Measurements from ENCODE around the gene OR6C70. TPM values are rescaled to one million over a fixed set of nuclear protein-coding genes. Genes with fewer than 3 reads are reported as not detected.
"Not testable (repeated sequence)": the region's sequence is repeated elsewhere in the genome, so short reads cannot be mapped to it uniquely, and the experiment has no call there.

Gene OR6C70
- polyA plus RNA-seq, 2 of the 4 experiments (the other 2 are of a cell fraction): not detected

DNA sequence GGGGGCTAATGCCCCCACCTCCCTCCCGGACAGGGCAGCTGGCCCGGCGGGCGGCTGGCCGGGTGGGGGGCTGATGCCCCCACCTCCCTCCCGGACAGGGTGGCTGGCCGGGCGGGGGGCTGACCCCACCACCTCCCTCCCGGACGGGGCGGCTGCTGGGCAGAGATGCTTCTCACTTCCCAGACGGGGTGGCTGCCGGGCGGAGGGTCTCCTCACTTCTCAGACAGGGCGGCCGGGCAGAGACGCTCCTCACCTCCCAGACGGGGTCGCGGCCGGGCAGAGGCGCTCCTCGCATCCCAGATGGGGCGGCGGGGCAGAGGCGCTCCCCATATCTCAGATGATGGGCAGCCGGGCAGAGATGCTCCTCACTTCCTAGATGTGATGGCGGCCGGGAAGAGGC lies 9.2 kb upstream of the OR6C70 start:
- CTCF ChIA-PET; H3K9me3 ChIP-seq; POLR2A ChIA-PET; FAIRE-seq; DNase-seq (ENCODE audit: low read depth in 1 of 2, low spot score in 1 of 2); H3K4me3 ChIP-seq; H3K27ac ChIP-seq; H3K4me1 ChIP-seq; H3K4me2 ChIP-seq; ATAC-seq: not testable (repeated sequence)
- 88% methylated on average over 8 of the region's 29 CpGs for WGBS (ENCODE audit: missing lambda C conversion rate)

- H3K4me2 ChIP-seq: no peak overlapping the region
- H3K4me1 ChIP-seq: no peaks in the 10 kb centered on the region
- H3K27ac ChIP-seq: no peak overlapping the region
- no peak overlapping the region for H3K4me3 ChIP-seq
- TF ChIP-seq PHF8 (IDR thresholded peaks at IDR 0.05; ENCODE audit: borderline replicate concordance, low read depth) (no peak), EP300 (IDR thresholded peaks at IDR 0.05) (no peak), ZC3H11A (IDR thresholded peaks at IDR 0.05) (no peak), KDM5A (IDR thresholded peaks at IDR 0.05) (no peak), TP53 (CRISPR knock-in tag; IDR thresholded peaks at IDR 0.05) (no peak), CEBPB (IDR thresholded peaks at IDR 0.05) (no peak), MAFK (IDR thresholded peaks at IDR 0.05; ENCODE audit: partially characterized antibody) (no peak), MAZ (IDR thresholded peaks at IDR 0.05; ENCODE audit: borderline replicate concordance, low read depth, low read length) (no peak), FOSB (CRISPR knock-in tag; IDR thresholded peaks at IDR 0.05) (no peak), JUN (IDR thresholded peaks at IDR 0.05) (no peak), SREBF2 (IDR thresholded peaks at IDR 0.05) (no peak)
- TF ChIP-seq, protein P1, sequence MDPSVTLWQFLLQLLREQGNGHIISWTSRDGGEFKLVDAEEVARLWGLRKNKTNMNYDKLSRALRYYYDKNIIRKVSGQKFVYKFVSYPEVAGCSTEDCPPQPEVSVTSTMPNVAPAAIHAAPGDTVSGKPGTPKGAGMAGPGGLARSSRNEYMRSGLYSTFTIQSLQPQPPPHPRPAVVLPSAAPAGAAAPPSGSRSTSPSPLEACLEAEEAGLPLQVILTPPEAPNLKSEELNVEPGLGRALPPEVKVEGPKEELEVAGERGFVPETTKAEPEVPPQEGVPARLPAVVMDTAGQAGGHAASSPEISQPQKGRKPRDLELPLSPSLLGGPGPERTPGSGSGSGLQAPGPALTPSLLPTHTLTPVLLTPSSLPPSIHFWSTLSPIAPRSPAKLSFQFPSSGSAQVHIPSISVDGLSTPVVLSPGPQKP (IDR thresholded peaks at IDR 0.05; ENCODE audit: low read depth, low read length): no peak
- TF ChIP-seq, protein P2, sequence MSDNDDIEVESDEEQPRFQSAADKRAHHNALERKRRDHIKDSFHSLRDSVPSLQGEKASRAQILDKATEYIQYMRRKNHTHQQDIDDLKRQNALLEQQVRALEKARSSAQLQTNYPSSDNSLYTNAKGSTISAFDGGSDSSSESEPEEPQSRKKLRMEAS (IDR thresholded peaks at IDR 0.05): no peak
- FAIRE-seq (no peak), ATAC-seq (no peak), DNase-seq (ENCODE audit: low read depth in 1 of 2, low spot score in 1 of 2) (no peak)
- POLR2A ChIA-PET: no interaction called here
- H3K9me3 ChIP-seq: no peaks in the 10 kb centered on the region
- WGBS (ENCODE audit: missing lambda C conversion rate): 2% methylated on average over 1 of the region's 1 CpG
- CTCF ChIA-PET: no interaction called here
These were observed 2.3 kb upstream of the OR6C70 start for GRCh38 chr12:55472264-55472663.

- no peaks in the 10 kb centered on the region for H3K9me3 ChIP-seq
- DNase-seq (ENCODE audit: low read depth in 1 of 2, low spot score in 1 of 2) (no peak), ATAC-seq (no peak), FAIRE-seq (no peak)
- no peak overlapping the region for H3K27ac ChIP-seq
- H3K4me2 ChIP-seq: no peak overlapping the region
- H3K4me1 ChIP-seq: no peaks in the 10 kb centered on the region
- WGBS (ENCODE audit: missing lambda C conversion rate): 3% methylated on average over 2 of the region's 2 CpGs
- POLR2A ChIA-PET: no interaction called here
- TF ChIP-seq HOXB5 (CRISPR knock-in tag; IDR thresholded peaks at IDR 0.05): no peak
- H3K4me3 ChIP-seq: no peak overlapping the region
- CTCF ChIA-PET: no interaction called here
These were observed 647 bp downstream of the OR6C70 start for GRCh38 chr12:55469291-55469690.

GRCh38 chr12:55467836-55468235 lies 2.1 kb downstream of the OR6C70 start:
- ChIA-PET CTCF (no interaction called here), POLR2A (no interaction called here)
- FAIRE-seq: peak; percentile 13
- no peak overlapping the region for H3K27ac ChIP-seq
- H3K4me1 ChIP-seq: no peaks in the 10 kb centered on the region
- no peak overlapping the region for H3K4me3 ChIP-seq
- no peak overlapping the region for H3K4me2 ChIP-seq
- H3K9me3 ChIP-seq: no peaks in the 10 kb centered on the region
- WGBS (ENCODE audit: missing lambda C conversion rate): 1% methylated on average over 2 of the region's 2 CpGs
- ATAC-seq: no peak
- DNase-seq (ENCODE audit: low read depth in 1 of 2, low spot score in 1 of 2): no peak
- TF ChIP-seq MAZ (IDR thresholded peaks at IDR 0.05; ENCODE audit: borderline replicate concordance, low read depth, low read length) (no peak), RARB (CRISPR knock-in tag; IDR thresholded peaks at IDR 0.05) (no peak), RFX5 (IDR thresholded peaks at IDR 0.05) (no peak), CHD4 (IDR thresholded peaks at IDR 0.05; ENCODE audit: borderline replicate concordance) (no peak), CBX8 (IDR thresholded peaks at IDR 0.05) (no peak), HOXA7 (CRISPR knock-in tag; IDR thresholded peaks at IDR 0.05) (no peak), RAD21 (conservative IDR thresholded peaks at IDR 0.05 in 1 of 2, IDR thresholded peaks at IDR 0.05 in 1 of 2) (no peak), NPAS2 (CRISPR knock-in tag; IDR thresholded peaks at IDR 0.05; ENCODE audit: borderline replicate concordance) (no peak), ATOH8 (CRISPR knock-in tag; IDR thresholded peaks at IDR 0.05; ENCODE audit: low read depth) (no peak), MYC (IDR thresholded peaks at IDR 0.05; ENCODE audit: borderline replicate concordance, low read length) (no peak), CTCF (IDR thresholded peaks at IDR 0.05) (no peak), HOXB13 (CRISPR knock-in tag; IDR thresholded peaks at IDR 0.05; ENCODE audit: low read depth) (no peak), CBX2 (IDR thresholded peaks at IDR 0.05; ENCODE audit: borderline replicate concordance, low read depth) (no peak)
- TF ChIP-seq, protein P2 (IDR thresholded peaks at IDR 0.05): no peak
- TF ChIP-seq, protein P3, sequence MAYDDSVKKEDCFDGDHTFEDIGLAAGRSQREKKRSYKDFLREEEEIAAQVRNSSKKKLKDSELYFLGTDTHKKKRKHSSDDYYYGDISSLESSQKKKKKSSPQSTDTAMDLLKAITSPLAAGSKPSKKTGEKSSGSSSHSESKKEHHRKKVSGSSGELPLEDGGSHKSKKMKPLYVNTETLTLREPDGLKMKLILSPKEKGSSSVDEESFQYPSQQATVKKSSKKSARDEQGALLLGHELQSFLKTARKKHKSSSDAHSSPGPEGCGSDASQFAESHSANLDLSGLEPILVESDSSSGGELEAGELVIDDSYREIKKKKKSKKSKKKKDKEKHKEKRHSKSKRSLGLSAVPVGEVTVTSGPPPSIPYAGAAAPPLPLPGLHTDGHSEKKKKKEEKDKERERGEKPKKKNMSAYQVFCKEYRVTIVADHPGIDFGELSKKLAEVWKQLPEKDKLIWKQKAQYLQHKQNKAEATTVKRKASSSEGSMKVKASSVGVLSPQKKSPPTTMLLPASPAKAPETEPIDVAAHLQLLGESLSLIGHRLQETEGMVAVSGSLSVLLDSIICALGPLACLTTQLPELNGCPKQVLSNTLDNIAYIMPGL (CRISPR knock-in tag; IDR thresholded peaks at IDR 0.05; ENCODE audit: borderline replicate concordance): no peak

All from A549 (cell line).